CD4-positive, alpha-beta T cell treated with Interleukin-10 for 1 hour (primary cell): ENCODE data around the gene TMUB1.
A peak's percentile ranks its signal among the peaks of the same experiment; 100 is the strongest.

Experiments used
- DNase-seq: peaks from one replicate; pipeline ENCODE4 v3.0.0-alpha.2; 2020

Gene TMUB1

DNA sequence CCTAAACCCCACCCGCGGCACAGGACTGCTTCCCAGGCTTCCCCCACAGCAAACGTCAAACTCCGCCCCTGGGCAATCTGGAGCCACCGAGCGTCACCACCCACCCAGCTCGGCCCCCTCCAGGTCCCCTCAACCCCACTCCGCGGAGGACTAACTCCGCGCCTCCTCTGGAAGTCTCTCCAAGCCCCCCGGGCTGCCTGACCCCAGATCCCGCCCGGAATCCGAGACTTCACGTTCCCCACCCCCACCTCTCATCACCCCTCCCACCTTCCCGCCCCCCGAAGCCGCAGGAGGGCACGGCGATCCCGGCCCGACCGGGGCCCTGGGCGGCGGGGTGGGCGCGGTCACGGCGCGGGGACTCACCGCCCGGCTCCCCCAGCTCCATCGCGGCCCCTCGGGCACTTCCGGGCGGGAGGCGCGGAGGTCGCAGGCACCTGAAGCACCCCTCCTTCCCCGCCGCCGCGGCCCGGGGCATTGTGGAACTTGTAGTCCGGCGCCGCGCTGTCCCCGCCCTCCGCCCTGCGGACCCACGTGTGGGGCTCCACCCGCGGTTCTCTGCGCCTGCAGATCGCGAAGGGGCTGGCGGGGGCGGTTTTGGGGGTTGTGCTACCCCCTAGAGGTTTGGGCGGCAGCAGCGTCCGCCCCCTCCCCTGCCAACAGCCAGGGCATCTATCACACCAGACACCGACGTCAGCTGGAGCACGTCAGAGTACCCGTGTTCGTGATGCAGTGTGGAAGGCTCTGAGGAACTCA, at the start of gene TMUB1:
Gene TMUB1 (minus strand): TSS at position 423 of the 753 bp plus-strand sequence. CDS start 930 bp downstream, outside the sequence.
- DNase-seq, result peak; percentile 91

GRCh38 chr7:151132461-151133205, 49.3 kb upstream of the TMUB1 start:
- DNase-seq, result no peak

- DNase-seq, result no peak
Observed at GRCh38 chr7:151131592-151132293, 48.5 kb upstream of the TMUB1 start.

DNA sequence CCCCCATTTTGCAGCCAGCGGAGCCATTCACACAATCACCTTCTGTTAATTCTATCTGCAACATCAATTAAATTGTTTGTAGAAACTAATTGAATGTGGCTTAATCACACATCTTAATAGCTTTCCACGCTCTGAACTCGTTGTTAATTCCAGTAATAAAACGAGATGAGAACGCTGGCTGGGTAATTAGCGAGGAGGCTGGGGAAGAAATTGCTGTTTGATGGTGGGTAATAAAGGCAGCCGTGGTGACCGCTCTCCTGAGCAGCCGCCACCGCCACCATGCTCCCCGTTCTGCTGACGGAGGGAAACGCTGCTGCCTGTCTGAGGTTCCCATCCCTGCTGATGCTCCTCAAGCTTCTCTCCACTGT, 47.9 kb upstream of the TMUB1 start:
- DNase-seq, result no peak

GRCh38 chr7:151130741-151131157, 47.5 kb upstream of the TMUB1 start:
- no peak for DNase-seq

GRCh38 chr7:151129960-151130591, 46.8 kb upstream of the TMUB1 start:
- no peak for DNase-seq

GRCh38 chr7:151129117-151129959, 46.0 kb upstream of the TMUB1 start:
- DNase-seq, result no peak

GRCh38 chr7:151128716-151129115, 45.4 kb upstream of the TMUB1 start:
- no peak for DNase-seq

DNA sequence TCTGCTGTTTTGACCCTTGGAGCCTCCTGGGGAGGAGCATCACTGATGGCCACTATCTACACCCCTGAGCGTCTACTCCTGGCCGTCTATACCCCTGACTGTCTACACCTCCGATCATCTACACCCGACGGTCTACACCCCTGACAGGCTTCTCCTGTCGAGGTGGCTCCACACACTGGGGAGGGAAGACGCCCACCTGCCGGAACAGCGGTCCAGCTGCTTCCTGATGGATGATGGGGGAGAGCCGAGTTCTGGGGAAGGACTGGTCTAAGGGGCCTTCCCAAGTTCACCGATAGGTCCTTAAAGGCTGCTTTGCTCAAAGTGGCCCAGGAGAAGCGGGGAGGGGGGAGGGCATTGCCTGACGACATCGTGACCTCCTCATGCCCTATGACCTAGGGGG, 44.9 kb upstream of the TMUB1 start:
- DNase-seq, result no peak

- DNase-seq, result no peak
Observed at GRCh38 chr7:151126491-151127137, 43.3 kb upstream of the TMUB1 start.

DNA sequence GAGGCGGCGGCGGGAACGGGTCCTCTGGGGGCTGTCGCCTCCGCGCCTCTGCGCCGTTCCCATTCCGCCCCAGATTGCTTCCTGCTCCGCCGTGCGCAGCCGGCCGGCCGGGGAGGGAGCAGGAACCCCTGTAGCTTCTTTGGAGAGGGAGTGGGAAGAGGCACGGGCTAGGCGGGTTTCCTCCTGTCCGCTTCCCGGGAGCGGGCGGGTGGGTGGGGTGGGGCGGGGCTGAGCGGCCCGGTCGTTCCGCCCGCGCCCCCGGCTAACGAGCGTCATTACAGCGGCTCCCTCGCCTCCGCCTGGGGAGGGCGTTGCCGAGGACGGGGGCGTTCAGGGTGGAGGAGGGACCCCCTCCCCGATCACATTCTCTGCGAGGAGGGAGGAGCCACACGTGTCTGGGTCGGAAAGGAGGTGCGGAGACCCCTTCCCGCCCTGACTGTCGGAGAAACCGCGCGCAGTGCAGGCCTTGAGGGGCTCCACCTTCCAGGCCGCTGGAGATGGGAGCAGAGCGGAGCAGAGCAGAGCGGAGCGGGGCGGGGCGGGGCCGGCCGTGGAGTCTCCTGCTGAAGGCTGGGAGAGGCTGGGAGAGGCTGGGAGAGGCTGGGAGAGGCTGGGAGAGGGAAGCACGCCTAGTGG, 42.7 kb upstream of the TMUB1 start:
- DNase-seq, result no peak

- DNase-seq, result no peak
Observed at GRCh38 chr7:151125470-151125845, 42.2 kb upstream of the TMUB1 start.

- DNase-seq, result no peak
Observed at GRCh38 chr7:151124899-151125399, 41.7 kb upstream of the TMUB1 start.

DNA sequence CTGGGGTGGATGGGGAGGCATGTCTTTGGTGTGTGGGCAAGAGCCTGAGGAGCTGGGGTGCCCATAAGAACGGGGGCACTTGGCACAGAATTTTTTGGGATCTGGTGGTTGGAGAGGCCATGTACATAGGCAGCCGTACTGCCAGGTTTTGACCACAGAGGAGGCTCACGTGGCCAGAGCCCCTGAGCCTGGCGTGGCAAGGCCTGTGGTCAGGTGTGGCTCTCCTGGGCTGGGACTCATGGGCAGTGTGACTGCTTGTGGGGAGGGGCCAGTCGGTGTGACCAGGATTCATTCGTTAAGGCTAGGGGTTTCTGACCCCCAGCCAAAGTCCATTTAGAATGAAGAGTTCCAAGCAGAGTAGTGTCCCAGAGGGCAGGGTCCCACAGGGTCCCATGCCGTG, 41.2 kb upstream of the TMUB1 start:
- no peak for DNase-seq

- peak; percentile 85 for DNase-seq
Observed at GRCh38 chr7:151123822-151124464, 40.6 kb upstream of the TMUB1 start.

DNA sequence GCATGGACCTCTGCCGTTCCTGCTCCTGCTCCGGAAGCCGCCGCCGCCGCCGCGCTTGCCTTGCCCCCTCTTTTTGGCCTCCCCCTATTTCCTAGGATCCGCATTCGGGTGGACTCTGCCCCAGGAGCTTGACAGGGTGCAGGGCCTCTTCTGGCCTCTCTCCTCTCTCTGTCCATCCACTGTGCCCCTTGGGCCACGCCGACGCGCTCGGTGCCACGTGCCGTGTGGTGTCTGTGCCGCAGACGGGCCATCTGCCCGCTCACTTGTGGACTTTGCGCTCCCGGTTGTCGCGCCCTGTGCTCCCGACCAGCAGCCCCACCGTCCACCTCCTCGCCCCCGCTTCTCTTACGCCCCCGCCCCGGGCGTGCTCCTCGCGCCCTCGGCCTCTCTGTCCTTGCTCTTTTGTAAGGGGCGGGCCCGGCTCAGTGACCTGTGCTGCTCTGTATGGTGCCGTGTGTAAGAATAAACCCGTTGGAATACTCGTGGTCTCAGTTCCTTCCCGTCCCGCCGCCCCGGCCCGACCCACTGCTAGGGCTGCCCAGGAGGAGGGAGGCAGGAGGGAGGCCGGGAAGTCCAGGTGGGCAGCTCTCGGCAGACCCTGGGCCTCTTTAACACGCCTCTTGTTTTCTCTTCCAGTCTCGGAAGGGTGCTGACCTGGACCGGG, 40.0 kb upstream of the TMUB1 start:
- DNase-seq, result no peak

DNA sequence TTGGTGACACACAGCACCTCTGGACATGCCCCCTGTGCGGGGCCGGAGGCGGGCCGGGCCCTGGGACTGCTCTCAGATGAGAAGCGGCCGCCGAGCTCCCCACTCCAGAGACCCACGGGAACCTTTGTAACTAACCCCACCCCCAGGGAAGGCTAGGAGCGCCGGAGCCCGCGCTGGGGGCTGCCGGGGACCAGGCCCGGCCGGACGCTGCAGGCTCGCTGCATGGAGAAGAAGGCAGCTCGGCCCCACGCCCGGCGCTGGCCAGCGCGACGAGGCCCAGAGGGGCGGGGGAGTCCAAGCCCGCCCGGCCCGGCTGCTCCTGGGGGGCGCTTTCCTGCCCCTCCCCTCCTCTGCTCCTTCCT, 39.5 kb upstream of the TMUB1 start:
- DNase-seq, result no peak

DNA sequence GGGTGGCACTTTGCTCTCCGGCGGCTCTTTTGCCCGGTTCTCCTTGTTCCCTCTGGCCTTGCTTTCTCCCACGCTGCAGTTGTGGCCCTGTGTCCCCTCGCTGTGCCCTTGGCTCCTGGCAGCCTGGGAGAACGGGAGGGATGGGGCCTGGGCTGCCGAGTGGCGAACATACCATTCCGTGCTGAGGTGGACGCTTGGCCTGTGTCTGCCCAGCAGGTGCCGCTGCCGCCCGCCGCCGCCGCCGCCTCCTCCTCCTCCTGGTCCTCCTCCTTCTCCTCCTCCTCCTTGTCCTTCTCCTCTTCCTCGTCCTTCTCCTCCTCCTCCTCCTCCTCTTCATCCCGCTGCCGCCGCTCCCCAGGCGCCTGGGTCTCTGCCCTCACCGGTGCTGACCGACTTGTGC, 39.0 kb upstream of the TMUB1 start:
- no peak for DNase-seq

GRCh38 chr7:151121380-151122170, 38.3 kb upstream of the TMUB1 start:
- DNase-seq, result no peak
